HepG2 (cell line): ENCODE measurements around the gene RBM19. TPM values are rescaled to one million over a fixed set of nuclear protein-coding genes. Genes with fewer than 3 reads are reported as not detected.

ENCODE experiments used
- ATAC-seq: fragments of 200-7000 bp; cut with Tn5 transposase; 3 replicates; pipeline ENCODE4 v1.9.1; 2020; ENCODE audit warnings: mild to moderate bottlenecking, moderate library complexity
- BruUV-seq: library from RNA; stranded (reverse); fragments of 400-500 nt; replicated peaks from 2 replicates; lab custom pipeline; 2021; lab: Mats Ljungman, UMichigan
- CTCF ChIA-PET: fragments of 300-600 bp; formaldehyde crosslinking; extraction: SDS; loops from one replicate; lab custom pipeline; 2021; ENCODE audit warnings: low total read pairs, inconsistent platforms, low intra/inter-chr PET ratio; lab: Yijun Ruan, JAX
- POLR2A ChIA-PET: fragments of 350-600 bp; sonication (Branson Sonifier 250); formaldehyde crosslinking; loops from one replicate; lab custom pipeline; 2020; ENCODE audit warnings: antibody characterized with exemption, inconsistent platforms; lab: Yijun Ruan, JAX
- DNase-seq: peaks from one replicate; pipeline ENCODE4 v3.0.0-alpha.2; 2015; ENCODE audit warnings: low spot score
- FAIRE-seq: peaks from 3 replicates; lab custom pipeline; 2011; peaks lifted over from hg19 to GRCh38; lab: Jason Lieb, UNC
- H2AFZ ChIP-seq: one replicate; pipeline ENCODE4 v1.6.1; 2011; ENCODE audit warnings: low read length, inconsistent platforms
- H3K27ac ChIP-seq: fragments of 300-600 bp; 3 replicates; pipeline ENCODE4 v1.8.0; 2011; ENCODE audit warnings: mixed run types, mild to moderate bottlenecking, mixed read lengths, low read length, inconsistent platforms; ENCODE audit not compliant: insufficient read depth; ENCODE audit errors: extremely low read length
- H3K27me3 ChIP-seq, 2 experiments: fragments of 200-600 bp in 1 of 2; 2 replicates in 1 of 2; 3 replicates in 1 of 2; pipeline versions ENCODE4 v1.6.0 to v1.8.0; 2011; ENCODE audit warnings: low read length in 2 of 2, mild to moderate bottlenecking in 2 of 2, moderate library complexity in 2 of 2, inconsistent platforms in 1 of 2; ENCODE audit not compliant: insufficient read depth in 2 of 2, control insufficient read depth in 1 of 2
- H3K36me3 ChIP-seq, 2 experiments: fragments of 200-600 bp in 1 of 2; replicated peaks in 1 of 2; 2 replicates in 1 of 2; 3 replicates in 1 of 2; pipeline versions ENCODE4 v1.5.1 to v1.8.0; 2011; ENCODE audit warnings: low read length in 2 of 2, inconsistent platforms in 1 of 2; ENCODE audit not compliant: insufficient read depth in 2 of 2, control insufficient read depth in 1 of 2
- H3K4me1 ChIP-seq: 2 replicates; pipeline ENCODE4 v1.5.1; 2012; ENCODE audit warnings: low read length, inconsistent platforms; ENCODE audit not compliant: insufficient read depth
- H3K4me2 ChIP-seq: 2 replicates; pipeline ENCODE4 v1.6.0; 2011; ENCODE audit warnings: low read depth, low read length, inconsistent platforms
- H3K4me3 ChIP-seq, 3 experiments: fragments of 200-600 bp in 1 of 3; sonication (generic), shearing (Covaris generic) in 1 of 3; replicated peaks in 1 of 3; 2 replicates each; pipeline ENCODE4 v1.5.1; 2011 to 2016; ENCODE audit warnings: low read length in 3 of 3, inconsistent platforms in 2 of 3, low read depth in 2 of 3, mild to moderate bottlenecking in 2 of 3, control low read depth in 1 of 3, mixed read lengths in 1 of 3; ENCODE audit not compliant: insufficient read depth in 1 of 3
- H3K79me2 ChIP-seq: one replicate; pipeline ENCODE4 v1.6.1; 2011; ENCODE audit warnings: low read length, inconsistent platforms; ENCODE audit not compliant: insufficient read depth
- H3K9ac ChIP-seq: 2 replicates; pipeline ENCODE4 v1.6.0; 2011; ENCODE audit warnings: mild to moderate bottlenecking, low read depth, low read length, inconsistent platforms; ENCODE audit not compliant: insufficient read depth
- H3K9me3 ChIP-seq: 2 replicates; pipeline ENCODE4 v1.5.1; 2012; ENCODE audit warnings: mild to moderate bottlenecking, low read length
- H4K20me1 ChIP-seq: 2 replicates; pipeline ENCODE4 v1.6.0; 2011; ENCODE audit warnings: inconsistent platforms, mild to moderate bottlenecking, low read length, moderate library complexity; ENCODE audit not compliant: insufficient read depth
- DMTF1 ChIP-seq: sonication (generic); formaldehyde crosslinking; IDR thresholded peaks from 2 replicates; pipeline ENCODE4 v1.4.0; 2020; ENCODE audit warnings: mild to moderate bottlenecking, missing genetic modification reagents
- ETV6 ChIP-seq: sonication (generic); formaldehyde crosslinking; conservative IDR thresholded peaks from 2 replicates; pipeline ENCODE4 v1.4.0; 2020; ENCODE audit warnings: missing genetic modification reagents
- MAFK ChIP-seq, 2 experiments: IDR thresholded peaks in 1 of 2; conservative IDR thresholded peaks in 1 of 2; 2 replicates each; pipeline ENCODE4 v1.6.1; 2011; ENCODE audit warnings: improper control_type of control experiment in 2 of 2, low read length in 2 of 2
- ZNF768 ChIP-seq: sonication (generic); formaldehyde crosslinking; IDR thresholded peaks from 2 replicates; pipeline ENCODE4 v1.4.0; 2020; ENCODE audit warnings: missing genetic modification reagents
- ZNF776 ChIP-seq: sonication (generic); formaldehyde crosslinking; IDR thresholded peaks from 2 replicates; pipeline ENCODE4 v1.4.0; 2020; ENCODE audit warnings: mild to moderate bottlenecking, missing genetic modification reagents
- WGBS: methylation state at CpG from one replicate; pipeline ENCODE4 v1.1.6; 2017; ENCODE audit warnings: low lambda C conversion rate; 5-methylcytosine and 5-hydroxymethylcytosine counted together
- in situ Hi-C: cut with HindIII; loops from 2 replicates; pipeline ENCODE4 v1.10.0; 2017; ENCODE audit warnings: low pct_unique_long_range_greater_than_20kb; ENCODE audit not compliant: extremely low pct_ligation_motif_present
- intact Hi-C: fragments of 100-400 bp; cut with micrococcal nuclease; formaldehyde crosslinking; loops from one replicate; pipeline ENCODE4 v1.10.0; 2022; ENCODE audit not compliant: unreplicated experiment
- polyA plus RNA-seq, 8 experiments: library from polyadenylated mRNA; depleted of rRNA in 3 of 8; stranded (reverse) in 7 of 8; unstranded in 1 of 8; fragments of >200 nt; fragmentation: Illumina TruSeq in 4 of 8; extraction: Trizol in 4 of 8; gene quantifications; 2 replicates each; pipeline versions ENCODE4 v1.2.1 to v1.2.3, GENCODE V29; 2011 to 2016; ENCODE audit warnings: low read depth in 4 of 8, missing spikeins in 1 of 8, mixed read lengths in 1 of 8; ENCODE audit not compliant: insufficient read depth in 1 of 8
- total RNA-seq, 5 experiments: library from RNA; depleted of rRNA; stranded (reverse); fragments of >200 nt; fragmentation: Illumina TruSeq; extraction: Trizol; gene quantifications; 2 replicates each; pipeline ENCODE4 v1.2.3, GENCODE V29; 2016; ENCODE audit warnings: low read depth in 1 of 5

RBM19 gene
- total and polyA plus RNA-seq, 2 of the 13 experiments (the other 11 are each of a cell fraction or from before 2014, with no cell fraction given) = 19.3 to 32.2 TPM

GRCh38 chr12:113802966-113803758 lies 163.0 kb downstream of the RBM19 start:
- CTCF ChIA-PET = no interaction called here
- no peak for DNase-seq
- ATAC-seq = no peak
- Histone ChIP-seq H3K27ac (no peak overlapping the region), H3K9me3 (no peaks in the 10 kb centered on the region), H3K79me2 (no peaks in the 10 kb centered on the region), H3K4me1 (peaks cover 15% of the 10 kb centered on the region), H3K9ac (no peak overlapping the region), H4K20me1 (no peaks in the 10 kb centered on the region), H3K27me3 (no peaks in the 10 kb centered on the region), H3K36me3 (no peaks in the 10 kb centered on the region), H3K4me2 (no peak overlapping the region), H3K4me3 (no peak overlapping the region), H2AFZ (no peak overlapping the region)
- POLR2A ChIA-PET = no interaction called here
- WGBS = 89% methylated on average over 12 of the region's 22 CpGs
- no TSS peak for BruUV-seq
- intact Hi-C loops = no loop called here
- in situ Hi-C loops = no loop called here
- 0 out of 4 replicates have a peak, but pooled peaks of 1 of the 2 experiments have one; percentile 19 for TF ChIP-seq MAFK (conservative IDR thresholded peaks at IDR 0.05 in 1 of 2, IDR thresholded peaks at IDR 0.05 in 1 of 2; ENCODE audit: low read length in 2 of 2)
- no peak for TF ChIP-seq DMTF1 (CRISPR knock-in tag)
- no peak for FAIRE-seq

GRCh38 chr12:113802000-113802749 lies 163.9 kb downstream of the RBM19 start:
- Histone ChIP-seq H3K9ac (no peak overlapping the region), H3K27me3 (no peaks in the 10 kb centered on the region), H4K20me1 (no peaks in the 10 kb centered on the region), H3K4me1 (peaks cover 5% of the 10 kb centered on the region), H3K9me3 (no peaks in the 10 kb centered on the region), H2AFZ (no peak overlapping the region), H3K27ac (no peak overlapping the region), H3K4me3 (no peak overlapping the region), H3K36me3 (no peaks in the 10 kb centered on the region), H3K4me2 (no peak overlapping the region), H3K79me2 (no peaks in the 10 kb centered on the region)
- in situ Hi-C loops (no loop called here), intact Hi-C loops (no loop called here)
- ATAC-seq (no peak), DNase-seq (no peak), FAIRE-seq (no peak)
- CTCF ChIA-PET = no interaction called here
- BruUV-seq = no TSS peak
- WGBS = 81% methylated on average over 13 of the region's 17 CpGs
- POLR2A ChIA-PET = no interaction called here
- TF ChIP-seq ETV6 (no peak), ZNF776 (CRISPR knock-in tag) (no peak), ZNF768 (CRISPR knock-in tag) (peak; percentile 55; the same call in 1 of the 2 replicates)
